ENCODE results near the gene TP53BP1. TPM values are rescaled to one million over a fixed set of nuclear protein-coding genes. Genes with fewer than 3 reads are reported as not detected.

The TP53BP1 gene
- total and polyA plus RNA-seq, 2 experiments from 2014 or later, result 16.6 to 46.8 TPM

DNA sequence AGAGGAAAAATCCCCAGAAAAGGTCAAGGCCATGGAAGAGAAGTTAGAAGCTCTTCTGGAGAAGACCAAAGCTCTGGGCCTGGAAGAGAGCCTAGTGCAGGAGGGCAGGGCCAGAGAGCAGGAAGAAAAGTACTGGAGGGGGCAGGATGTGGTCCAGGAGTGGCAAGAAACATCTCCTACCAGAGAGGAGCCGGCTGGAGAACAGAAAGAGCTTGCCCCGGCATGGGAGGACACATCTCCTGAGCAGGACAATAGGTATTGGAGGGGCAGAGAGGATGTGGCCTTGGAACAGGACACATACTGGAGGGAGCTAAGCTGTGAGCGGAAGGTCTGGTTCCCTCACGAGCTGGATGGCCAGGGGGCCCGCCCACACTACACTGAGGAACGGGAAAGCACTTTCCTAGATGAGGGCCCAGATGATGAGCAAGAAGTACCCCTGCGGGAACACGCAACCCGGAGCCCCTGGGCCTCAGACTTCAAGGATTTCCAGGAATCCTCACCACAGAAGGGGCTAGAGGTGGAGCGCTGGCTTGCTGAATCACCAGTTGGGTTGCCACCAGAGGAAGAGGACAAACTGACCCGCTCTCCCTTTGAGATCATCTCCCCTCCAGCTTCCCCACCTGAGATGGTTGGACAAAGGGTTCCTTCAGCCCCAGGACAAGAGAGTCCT lies 33.4 kb upstream of the TP53BP1 start:
- WGBS (ENCODE audit: low lambda C conversion rate, missing lambda C conversion rate), result 92% methylated on average over 11 of the region's 11 CpGs
- H3K79me2 ChIP-seq, result no peaks in the 10 kb centered on the region
- H3K36me3 ChIP-seq (replicated peaks; ENCODE audit: insufficient read depth, low read depth), result no peaks in the 10 kb centered on the region
- H3K9me3 ChIP-seq (ENCODE audit: low read depth), result no peaks in the 10 kb centered on the region
- no peak for DNase-seq (ENCODE audit: low spot score)
- H3K4me2 ChIP-seq, result no peak overlapping the region
- H2AFZ ChIP-seq, result no peak overlapping the region
- no peak overlapping the region for H3K4me3 ChIP-seq
- no peaks in the 10 kb centered on the region for H4K20me1 ChIP-seq (ENCODE audit: insufficient read depth, poor library complexity, severe bottlenecking)
- no peaks in the 10 kb centered on the region for H3K9me2 ChIP-seq (replicated peaks; ENCODE audit: insufficient read depth)
- no peaks in the 10 kb centered on the region for H3K4me1 ChIP-seq (ENCODE audit: insufficient read depth)
- H3K27ac ChIP-seq, result no peak overlapping the region
- TF ChIP-seq EZH2 (IDR thresholded peaks at IDR 0.05; ENCODE audit: borderline replicate concordance) (no peak), EZH2phosphoT487 (IDR thresholded peaks at IDR 0.05; ENCODE audit: low read depth, severe bottlenecking, unreplicated experiment) (no peak)
- TF ChIP-seq, protein P1, sequence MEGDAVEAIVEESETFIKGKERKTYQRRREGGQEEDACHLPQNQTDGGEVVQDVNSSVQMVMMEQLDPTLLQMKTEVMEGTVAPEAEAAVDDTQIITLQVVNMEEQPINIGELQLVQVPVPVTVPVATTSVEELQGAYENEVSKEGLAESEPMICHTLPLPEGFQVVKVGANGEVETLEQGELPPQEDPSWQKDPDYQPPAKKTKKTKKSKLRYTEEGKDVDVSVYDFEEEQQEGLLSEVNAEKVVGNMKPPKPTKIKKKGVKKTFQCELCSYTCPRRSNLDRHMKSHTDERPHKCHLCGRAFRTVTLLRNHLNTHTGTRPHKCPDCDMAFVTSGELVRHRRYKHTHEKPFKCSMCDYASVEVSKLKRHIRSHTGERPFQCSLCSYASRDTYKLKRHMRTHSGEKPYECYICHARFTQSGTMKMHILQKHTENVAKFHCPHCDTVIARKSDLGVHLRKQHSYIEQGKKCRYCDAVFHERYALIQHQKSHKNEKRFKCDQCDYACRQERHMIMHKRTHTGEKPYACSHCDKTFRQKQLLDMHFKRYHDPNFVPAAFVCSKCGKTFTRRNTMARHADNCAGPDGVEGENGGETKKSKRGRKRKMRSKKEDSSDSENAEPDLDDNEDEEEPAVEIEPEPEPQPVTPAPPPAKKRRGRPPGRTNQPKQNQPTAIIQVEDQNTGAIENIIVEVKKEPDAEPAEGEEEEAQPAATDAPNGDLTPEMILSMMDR (IDR thresholded peaks at IDR 0.05; ENCODE audit: poor library complexity), result no peak
- no peaks in the 10 kb centered on the region for H3K27me3 ChIP-seq

DNA sequence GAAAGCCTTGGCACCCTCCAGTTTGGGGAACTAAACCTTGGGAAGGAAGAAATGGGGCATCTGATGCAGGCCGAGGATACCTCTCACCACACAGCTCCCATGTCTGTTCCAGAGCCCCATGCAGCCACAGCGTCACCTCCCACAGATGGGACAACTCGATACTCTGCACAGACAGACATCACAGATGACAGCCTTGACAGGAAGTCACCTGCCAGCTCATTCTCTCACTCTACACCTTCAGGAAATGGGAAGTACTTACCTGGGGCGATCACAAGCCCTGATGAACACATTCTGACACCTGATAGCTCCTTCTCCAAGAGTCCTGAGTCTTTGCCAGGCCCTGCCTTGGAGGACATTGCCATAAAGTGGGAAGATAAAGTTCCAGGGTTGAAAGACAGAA lies 32.2 kb upstream of the TP53BP1 start:
- Histone ChIP-seq H3K4me3 (no peak overlapping the region), H3K9me3 (ENCODE audit: low read depth) (no peaks in the 10 kb centered on the region), H3K9me2 (replicated peaks; ENCODE audit: insufficient read depth) (no peaks in the 10 kb centered on the region), H3K27me3 (no peaks in the 10 kb centered on the region), H3K4me1 (ENCODE audit: insufficient read depth) (no peaks in the 10 kb centered on the region), H3K4me2 (no peak overlapping the region), H2AFZ (no peak overlapping the region), H3K79me2 (no peaks in the 10 kb centered on the region), H3K36me3 (replicated peaks; ENCODE audit: insufficient read depth, low read depth) (no peaks in the 10 kb centered on the region), H3K27ac (no peak overlapping the region), H4K20me1 (ENCODE audit: insufficient read depth, poor library complexity, severe bottlenecking) (no peaks in the 10 kb centered on the region)
- TF ChIP-seq EZH2 (IDR thresholded peaks at IDR 0.05; ENCODE audit: borderline replicate concordance) (no peak), EZH2phosphoT487 (IDR thresholded peaks at IDR 0.05; ENCODE audit: low read depth, severe bottlenecking, unreplicated experiment) (no peak)
- TF ChIP-seq, protein P1 (IDR thresholded peaks at IDR 0.05; ENCODE audit: poor library complexity), result no peak
- WGBS (ENCODE audit: low lambda C conversion rate, missing lambda C conversion rate), result 94% methylated on average over 4 of the region's 4 CpGs
- DNase-seq (ENCODE audit: low spot score), result no peak

DNA sequence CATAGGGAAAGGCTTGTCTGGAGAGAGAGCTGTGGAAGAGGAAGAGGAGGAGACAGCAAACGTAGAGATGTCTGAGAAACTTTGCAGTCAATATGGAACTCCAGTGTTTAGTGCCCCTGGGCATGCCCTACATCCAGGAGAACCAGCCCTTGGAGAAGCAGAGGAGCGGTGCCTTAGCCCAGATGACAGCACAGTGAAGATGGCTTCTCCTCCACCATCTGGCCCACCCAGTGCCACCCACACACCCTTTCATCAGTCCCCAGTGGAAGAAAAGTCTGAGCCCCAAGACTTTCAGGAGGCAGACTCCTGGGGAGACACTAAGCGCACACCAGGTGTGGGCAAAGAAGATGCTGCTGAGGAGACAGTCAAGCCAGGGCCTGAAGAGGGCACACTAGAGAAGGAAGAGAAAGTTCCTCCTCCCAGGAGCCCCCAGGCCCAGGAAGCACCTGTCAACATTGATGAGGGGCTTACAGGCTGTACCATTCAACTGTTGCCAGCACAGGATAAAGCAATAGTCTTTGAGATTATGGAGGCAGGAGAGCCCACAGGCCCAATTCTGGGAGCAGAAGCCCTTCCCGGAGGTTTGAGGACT lies 31.4 kb upstream of the TP53BP1 start:
- no peaks in the 10 kb centered on the region for H3K9me2 ChIP-seq (replicated peaks; ENCODE audit: insufficient read depth)
- no peaks in the 10 kb centered on the region for H4K20me1 ChIP-seq (ENCODE audit: insufficient read depth, poor library complexity, severe bottlenecking)
- H3K27ac ChIP-seq, result no peak overlapping the region
- H3K36me3 ChIP-seq (replicated peaks; ENCODE audit: insufficient read depth, low read depth), result no peaks in the 10 kb centered on the region
- H3K4me3 ChIP-seq, result no peak overlapping the region
- no peak for DNase-seq (ENCODE audit: low spot score)
- no peak overlapping the region for H3K4me2 ChIP-seq
- H3K27me3 ChIP-seq, result no peaks in the 10 kb centered on the region
- H2AFZ ChIP-seq, result no peak overlapping the region
- TF ChIP-seq, protein P1 (IDR thresholded peaks at IDR 0.05; ENCODE audit: poor library complexity), result no peak
- TF ChIP-seq EZH2 (IDR thresholded peaks at IDR 0.05; ENCODE audit: borderline replicate concordance) (no peak), EZH2phosphoT487 (IDR thresholded peaks at IDR 0.05; ENCODE audit: low read depth, severe bottlenecking, unreplicated experiment) (no peak)
- no peaks in the 10 kb centered on the region for H3K79me2 ChIP-seq
- H3K9me3 ChIP-seq (ENCODE audit: low read depth), result no peaks in the 10 kb centered on the region
- no peaks in the 10 kb centered on the region for H3K4me1 ChIP-seq (ENCODE audit: insufficient read depth)
- WGBS (ENCODE audit: low lambda C conversion rate, missing lambda C conversion rate), result 90% methylated on average over 4 of the region's 4 CpGs
